Hematopoietic multipotent progenitor cell treated with erythropoietin and hydrocortisone succinate and interleukin-3 and kit ligand, for 8 days (in vitro differentiated cells): ENCODE results near the gene GSTM5.

Source experiments
- DNase-seq: peaks from one replicate; pipeline ENCODE4 v3.0.0-alpha.2; 2015

Gene GSTM5

GRCh38 chr1:109762821-109763645, 51.0 kb downstream of the GSTM5 start:
- DNase-seq: peak; percentile 53

- DNase-seq: no peak
Observed at GRCh38 chr1:109763646-109764415, 51.8 kb downstream of the GSTM5 start, which contains the start of gene EPS8L3. EPS8L3 (minus strand) TSS chr1:109763923; CDS start chr1:109761749, 2,174 bp downstream.

- no peak for DNase-seq
Observed at GRCh38 chr1:109764561-109765482, 52.8 kb downstream of the GSTM5 start.

- no peak for DNase-seq
Observed at GRCh38 chr1:109765483-109765815, 53.4 kb downstream of the GSTM5 start.

- peak; percentile 60 for DNase-seq
Observed at GRCh38 chr1:109765896-109766615, 54.0 kb downstream of the GSTM5 start.

GRCh38 chr1:109766991-109767636, 55.1 kb downstream of the GSTM5 start:
- DNase-seq: peak; percentile 86
